HepG2 (cell line): ENCODE results near the gene PPEF2. TPM values are rescaled to one million over a fixed set of nuclear protein-coding genes. Genes with fewer than 3 reads are reported as not detected.

Experiments used
- JUND ChIP-seq: sonication (generic); formaldehyde crosslinking; IDR thresholded peaks from 2 replicates; pipeline ENCODE4 v1.8.0; 2022; ENCODE audit warnings: mild to moderate bottlenecking, missing genetic modification reagents
- KLF6 ChIP-seq: IDR thresholded peaks from 2 replicates; pipeline ENCODE4 v1.8.0; 2016; ENCODE audit warnings: missing biosample characterization, missing genetic modification reagents
- MIXL1 ChIP-seq: IDR thresholded peaks from 2 replicates; pipeline ENCODE4 v1.6.1; 2016
- RXRB ChIP-seq: IDR thresholded peaks from 2 replicates; pipeline ENCODE4 v1.6.1; 2016; ENCODE audit warnings: borderline replicate concordance, missing genetic modification reagents, missing compliant biosample characterization
- TMF1 ChIP-seq: sonication (generic); formaldehyde crosslinking; IDR thresholded peaks from 2 replicates; pipeline ENCODE4 v1.8.1; 2022; ENCODE audit warnings: low read depth, missing genetic modification reagents
- ZNF383 ChIP-seq: sonication (generic); formaldehyde crosslinking; IDR thresholded peaks from 2 replicates; pipeline ENCODE4 v1.4.0; 2020; ENCODE audit warnings: missing genetic modification reagents, mild to moderate bottlenecking, borderline replicate concordance
- ZNF788 ChIP-seq: sonication (generic); formaldehyde crosslinking; IDR thresholded peaks from 2 replicates; pipeline ENCODE4 v1.5.0; 2020; ENCODE audit warnings: mild to moderate bottlenecking, missing genetic modification reagents, borderline replicate concordance
- polyA plus RNA-seq, 8 experiments: library from polyadenylated mRNA; depleted of rRNA in 3 of 8; stranded (reverse) in 7 of 8; unstranded in 1 of 8; fragments of >200 nt; fragmentation: Illumina TruSeq in 4 of 8; extraction: Trizol in 4 of 8; gene quantifications; 2 replicates each; pipeline versions ENCODE4 v1.2.1 to v1.2.3, GENCODE V29; 2011 to 2016; ENCODE audit warnings: low read depth in 4 of 8, missing spikeins in 1 of 8, mixed read lengths in 1 of 8; ENCODE audit not compliant: insufficient read depth in 1 of 8
- total RNA-seq, 5 experiments: library from RNA; depleted of rRNA; stranded (reverse); fragments of >200 nt; fragmentation: Illumina TruSeq; extraction: Trizol; gene quantifications; 2 replicates each; pipeline ENCODE4 v1.2.3, GENCODE V29; 2016; ENCODE audit warnings: low read depth in 1 of 5
- TF ChIP-seq, protein P1 (sequence below): sonication (generic); formaldehyde crosslinking; IDR thresholded peaks from 2 replicates; pipeline ENCODE4 v1.4.0; 2020; ENCODE audit warnings: missing genetic modification reagents, low read depth, mild to moderate bottlenecking, borderline replicate concordance
- TF ChIP-seq, protein P2 (sequence below): IDR thresholded peaks from 2 replicates; pipeline ENCODE4 v1.6.1; 2016; ENCODE audit warnings: control low read depth
- TF ChIP-seq, protein P3 (sequence below): sonication (generic); formaldehyde crosslinking; IDR thresholded peaks from 2 replicates; pipeline ENCODE4 v1.4.0; 2020; ENCODE audit warnings: missing genetic modification reagents, borderline replicate concordance
- TF ChIP-seq, protein P4 (sequence below): sonication (generic); formaldehyde crosslinking; IDR thresholded peaks from 2 replicates; pipeline ENCODE4 v1.5.0; 2020; ENCODE audit warnings: missing genetic modification reagents
- TF ChIP-seq, protein P5 (sequence below): IDR thresholded peaks from 2 replicates; pipeline ENCODE4 v1.6.1; 2016; ENCODE audit warnings: mild to moderate bottlenecking
- TF ChIP-seq, protein P6 (sequence below): fragments of 450-650 bp; IDR thresholded peaks from 2 replicates; pipeline ENCODE4 v1.6.1; 2016
- TF ChIP-seq, protein P7 (sequence below): sonication (generic); formaldehyde crosslinking; IDR thresholded peaks from 2 replicates; pipeline ENCODE4 v1.4.0; 2020; ENCODE audit warnings: missing genetic modification reagents, mild to moderate bottlenecking, borderline replicate concordance
- TF ChIP-seq, protein P8 (sequence below): sonication (generic); formaldehyde crosslinking; IDR thresholded peaks from 2 replicates; pipeline ENCODE4 v1.4.0; 2020; ENCODE audit warnings: missing genetic modification reagents; ENCODE audit errors: not compliant biosample characterization

PPEF2 gene
- total and polyA plus RNA-seq, 2 of the 13 experiments (the other 11 are each of a cell fraction or from before 2014, with no cell fraction given), result 0.01 TPM; not detected in 1

DNA sequence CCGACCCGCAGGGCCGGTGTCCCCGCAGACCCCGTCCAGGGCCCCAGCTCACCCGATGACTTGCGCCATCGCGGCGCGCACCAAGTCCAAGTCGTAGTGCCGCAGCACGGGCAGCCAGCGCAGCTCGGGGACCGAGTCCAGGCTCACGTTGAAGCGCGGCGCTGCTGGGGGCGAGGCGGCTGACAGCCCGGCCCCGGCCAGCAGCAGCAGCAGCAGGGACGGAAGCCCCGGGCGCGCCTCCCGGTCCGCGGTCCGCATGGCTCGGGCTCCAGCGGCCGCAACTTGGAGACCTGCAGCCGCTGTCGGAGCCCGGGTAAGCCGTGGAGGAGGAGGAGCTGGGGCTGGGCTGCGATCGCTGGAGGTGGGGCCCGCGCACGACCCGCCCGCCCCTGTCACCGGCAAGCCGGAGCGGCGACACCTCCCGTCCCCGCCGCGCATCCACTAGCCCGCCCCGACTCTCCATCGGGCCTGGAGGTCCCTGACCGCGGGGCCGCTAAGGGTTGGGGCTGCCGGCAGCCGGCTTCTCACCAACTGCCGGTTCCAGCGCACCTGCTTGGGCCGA, 38.5 kb upstream of the PPEF2 start, which contains the start of gene NAAA (continued):
- TF ChIP-seq, protein P1, sequence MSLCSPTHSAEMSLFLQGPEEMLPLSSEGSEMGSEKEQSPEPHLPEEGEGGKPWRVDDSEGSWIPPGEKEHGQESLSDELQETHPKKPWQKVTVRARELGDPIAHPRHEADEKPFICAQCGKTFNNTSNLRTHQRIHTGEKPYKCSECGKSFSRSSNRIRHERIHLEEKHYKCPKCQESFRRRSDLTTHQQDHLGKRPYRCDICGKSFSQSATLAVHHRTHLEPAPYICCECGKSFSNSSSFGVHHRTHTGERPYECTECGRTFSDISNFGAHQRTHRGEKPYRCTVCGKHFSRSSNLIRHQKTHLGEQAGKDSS (CRISPR knock-in tag), result 0 out of 2 replicates have a peak, but pooled peaks have one; percentile 55
- TF ChIP-seq TMF1 (0 out of 2 replicates have a peak, but pooled peaks have one; percentile 15), MIXL1 (CRISPR knock-in tag) (no peak), RXRB (CRISPR knock-in tag) (no peak), ZNF383 (CRISPR knock-in tag) (peak; percentile 67; the same call in 1 of the 2 replicates), ZNF788 (CRISPR knock-in tag) (peak; percentile 23; the same call in 1 of the 2 replicates), KLF6 (CRISPR knock-in tag) (peak; percentile 47; the same call in 1 of the 2 replicates), JUND (CRISPR knock-in tag) (peak; percentile 32; the same call in 1 of the 2 replicates)
- TF ChIP-seq, protein P2, sequence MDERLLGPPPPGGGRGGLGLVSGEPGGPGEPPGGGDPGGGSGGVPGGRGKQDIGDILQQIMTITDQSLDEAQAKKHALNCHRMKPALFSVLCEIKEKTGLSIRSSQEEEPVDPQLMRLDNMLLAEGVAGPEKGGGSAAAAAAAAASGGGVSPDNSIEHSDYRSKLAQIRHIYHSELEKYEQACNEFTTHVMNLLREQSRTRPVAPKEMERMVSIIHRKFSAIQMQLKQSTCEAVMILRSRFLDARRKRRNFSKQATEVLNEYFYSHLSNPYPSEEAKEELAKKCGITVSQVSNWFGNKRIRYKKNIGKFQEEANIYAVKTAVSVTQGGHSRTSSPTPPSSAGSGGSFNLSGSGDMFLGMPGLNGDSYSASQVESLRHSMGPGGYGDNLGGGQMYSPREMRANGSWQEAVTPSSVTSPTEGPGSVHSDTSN, result no peak
- TF ChIP-seq, protein P3, sequence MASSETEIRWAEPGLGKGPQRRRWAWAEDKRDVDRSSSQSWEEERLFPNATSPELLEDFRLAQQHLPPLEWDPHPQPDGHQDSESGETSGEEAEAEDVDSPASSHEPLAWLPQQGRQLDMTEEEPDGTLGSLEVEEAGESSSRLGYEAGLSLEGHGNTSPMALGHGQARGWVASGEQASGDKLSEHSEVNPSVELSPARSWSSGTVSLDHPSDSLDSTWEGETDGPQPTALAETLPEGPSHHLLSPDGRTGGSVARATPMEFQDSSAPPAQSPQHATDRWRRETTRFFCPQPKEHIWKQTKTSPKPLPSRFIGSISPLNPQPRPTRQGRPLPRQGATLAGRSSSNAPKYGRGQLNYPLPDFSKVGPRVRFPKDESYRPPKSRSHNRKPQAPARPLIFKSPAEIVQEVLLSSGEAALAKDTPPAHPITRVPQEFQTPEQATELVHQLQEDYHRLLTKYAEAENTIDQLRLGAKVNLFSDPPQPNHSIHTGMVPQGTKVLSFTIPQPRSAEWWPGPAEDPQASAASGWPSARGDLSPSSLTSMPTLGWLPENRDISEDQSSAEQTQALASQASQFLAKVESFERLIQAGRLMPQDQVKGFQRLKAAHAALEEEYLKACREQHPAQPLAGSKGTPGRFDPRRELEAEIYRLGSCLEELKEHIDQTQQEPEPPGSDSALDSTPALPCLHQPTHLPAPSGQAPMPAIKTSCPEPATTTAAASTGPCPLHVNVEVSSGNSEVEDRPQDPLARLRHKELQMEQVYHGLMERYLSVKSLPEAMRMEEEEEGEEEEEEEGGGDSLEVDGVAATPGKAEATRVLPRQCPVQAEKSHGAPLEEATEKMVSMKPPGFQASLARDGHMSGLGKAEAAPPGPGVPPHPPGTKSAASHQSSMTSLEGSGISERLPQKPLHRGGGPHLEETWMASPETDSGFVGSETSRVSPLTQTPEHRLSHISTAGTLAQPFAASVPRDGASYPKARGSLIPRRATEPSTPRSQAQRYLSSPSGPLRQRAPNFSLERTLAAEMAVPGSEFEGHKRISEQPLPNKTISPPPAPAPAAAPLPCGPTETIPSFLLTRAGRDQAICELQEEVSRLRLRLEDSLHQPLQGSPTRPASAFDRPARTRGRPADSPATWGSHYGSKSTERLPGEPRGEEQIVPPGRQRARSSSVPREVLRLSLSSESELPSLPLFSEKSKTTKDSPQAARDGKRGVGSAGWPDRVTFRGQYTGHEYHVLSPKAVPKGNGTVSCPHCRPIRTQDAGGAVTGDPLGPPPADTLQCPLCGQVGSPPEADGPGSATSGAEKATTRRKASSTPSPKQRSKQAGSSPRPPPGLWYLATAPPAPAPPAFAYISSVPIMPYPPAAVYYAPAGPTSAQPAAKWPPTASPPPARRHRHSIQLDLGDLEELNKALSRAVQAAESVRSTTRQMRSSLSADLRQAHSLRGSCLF (CRISPR knock-in tag), result no peak
- TF ChIP-seq, protein P4, sequence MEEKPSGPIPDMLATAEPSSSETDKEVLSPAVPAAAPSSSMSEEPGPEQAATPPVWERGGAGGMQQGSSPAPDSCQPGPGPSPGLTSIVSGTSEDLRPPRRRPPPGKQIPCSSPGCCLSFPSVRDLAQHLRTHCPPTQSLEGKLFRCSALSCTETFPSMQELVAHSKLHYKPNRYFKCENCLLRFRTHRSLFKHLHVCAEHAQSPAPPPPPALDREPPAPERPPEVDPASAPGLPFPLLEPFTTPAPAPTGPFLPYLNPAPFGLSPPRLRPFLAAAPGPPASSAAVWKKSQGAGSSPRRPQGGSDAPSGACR, result no peak
- TF ChIP-seq, protein P5, sequence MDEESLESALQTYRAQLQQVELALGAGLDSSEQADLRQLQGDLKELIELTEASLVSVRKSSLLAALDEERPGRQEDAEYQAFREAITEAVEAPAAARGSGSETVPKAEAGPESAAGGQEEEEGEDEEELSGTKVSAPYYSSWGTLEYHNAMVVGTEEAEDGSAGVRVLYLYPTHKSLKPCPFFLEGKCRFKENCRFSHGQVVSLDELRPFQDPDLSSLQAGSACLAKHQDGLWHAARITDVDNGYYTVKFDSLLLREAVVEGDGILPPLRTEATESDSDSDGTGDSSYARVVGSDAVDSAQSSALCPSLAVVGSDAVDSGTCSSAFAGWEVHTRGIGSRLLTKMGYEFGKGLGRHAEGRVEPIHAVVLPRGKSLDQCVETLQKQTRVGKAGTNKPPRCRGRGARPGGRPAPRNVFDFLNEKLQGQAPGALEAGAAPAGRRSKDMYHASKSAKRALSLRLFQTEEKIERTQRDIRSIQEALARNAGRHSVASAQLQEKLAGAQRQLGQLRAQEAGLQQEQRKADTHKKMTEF (CRISPR knock-in tag), result peak; percentile 41; the same call in 1 of the 2 replicates
- TF ChIP-seq, protein P6, sequence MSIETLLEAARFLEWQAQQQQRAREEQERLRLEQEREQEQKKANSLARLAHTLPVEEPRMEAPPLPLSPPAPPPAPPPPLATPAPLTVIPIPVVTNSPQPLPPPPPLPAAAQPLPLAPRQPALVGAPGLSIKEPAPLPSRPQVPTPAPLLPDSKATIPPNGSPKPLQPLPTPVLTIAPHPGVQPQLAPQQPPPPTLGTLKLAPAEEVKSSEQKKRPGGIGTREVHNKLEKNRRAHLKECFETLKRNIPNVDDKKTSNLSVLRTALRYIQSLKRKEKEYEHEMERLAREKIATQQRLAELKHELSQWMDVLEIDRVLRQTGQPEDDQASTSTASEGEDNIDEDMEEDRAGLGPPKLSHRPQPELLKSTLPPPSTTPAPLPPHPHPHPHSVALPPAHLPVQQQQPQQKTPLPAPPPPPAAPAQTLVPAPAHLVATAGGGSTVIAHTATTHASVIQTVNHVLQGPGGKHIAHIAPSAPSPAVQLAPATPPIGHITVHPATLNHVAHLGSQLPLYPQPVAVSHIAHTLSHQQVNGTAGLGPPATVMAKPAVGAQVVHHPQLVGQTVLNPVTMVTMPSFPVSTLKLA, result no peak
- TF ChIP-seq, protein P7, sequence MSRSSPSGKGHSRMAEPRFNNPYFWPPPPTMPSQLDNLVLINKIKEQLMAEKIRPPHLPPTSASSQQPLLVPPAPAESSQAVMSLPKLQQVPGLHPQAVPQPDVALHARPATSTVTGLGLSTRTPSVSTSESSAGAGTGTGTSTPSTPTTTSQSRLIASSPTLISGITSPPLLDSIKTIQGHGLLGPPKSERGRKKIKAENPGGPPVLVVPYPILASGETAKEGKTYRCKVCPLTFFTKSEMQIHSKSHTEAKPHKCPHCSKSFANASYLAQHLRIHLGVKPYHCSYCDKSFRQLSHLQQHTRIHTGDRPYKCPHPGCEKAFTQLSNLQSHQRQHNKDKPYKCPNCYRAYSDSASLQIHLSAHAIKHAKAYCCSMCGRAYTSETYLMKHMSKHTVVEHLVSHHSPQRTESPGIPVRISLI (CRISPR knock-in tag), result peak; percentile 16; the same call in 1 of the 2 replicates
- TF ChIP-seq, protein P8, sequence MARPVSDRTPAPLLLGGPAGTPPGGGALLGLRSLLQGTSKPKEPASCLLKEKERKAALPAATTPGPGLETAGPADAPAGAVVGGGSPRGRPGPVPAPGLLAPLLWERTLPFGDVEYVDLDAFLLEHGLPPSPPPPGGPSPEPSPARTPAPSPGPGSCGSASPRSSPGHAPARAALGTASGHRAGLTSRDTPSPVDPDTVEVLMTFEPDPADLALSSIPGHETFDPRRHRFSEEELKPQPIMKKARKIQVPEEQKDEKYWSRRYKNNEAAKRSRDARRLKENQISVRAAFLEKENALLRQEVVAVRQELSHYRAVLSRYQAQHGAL, result peak; percentile 75
